Measurements from ENCODE around the gene SAFB2. TPM values are rescaled to one million over a fixed set of nuclear protein-coding genes. Genes with fewer than 3 reads are reported as not detected.

SAFB2 gene
- polyA plus RNA-seq, 1 experiment = 13.3 TPM

DNA sequence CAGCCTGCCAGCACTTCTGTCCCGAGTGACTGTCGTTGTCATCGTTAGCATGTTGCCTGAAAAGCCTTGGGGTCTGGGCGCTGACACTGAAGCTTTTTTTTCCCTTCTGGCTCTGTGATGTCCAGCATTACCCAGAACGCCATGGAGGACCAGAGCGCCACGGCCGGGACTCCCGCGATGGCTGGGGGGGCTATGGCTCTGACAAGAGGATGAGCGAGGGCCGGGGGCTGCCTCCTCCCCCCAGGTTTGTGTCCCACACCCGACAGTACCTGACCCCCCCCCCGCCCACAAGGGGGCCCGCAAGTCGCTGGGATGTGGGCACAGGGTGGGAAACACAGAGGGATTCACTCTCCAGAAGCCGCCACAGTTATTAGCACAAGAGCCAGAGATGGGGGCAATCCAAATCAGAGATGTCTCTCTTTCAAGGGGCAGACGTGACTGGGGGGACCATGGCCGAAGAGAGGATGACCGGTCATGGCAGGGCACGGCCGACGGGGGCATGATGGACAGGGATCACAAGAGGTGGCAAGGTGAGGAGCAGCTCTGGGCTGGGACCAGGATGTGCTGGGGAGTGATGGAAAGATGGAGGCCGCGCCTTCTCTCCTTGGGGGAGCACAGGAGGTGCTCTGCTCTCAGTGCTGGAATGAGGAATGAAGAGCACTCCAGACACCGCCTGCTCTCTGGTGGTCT, 44.5 kb upstream of the SAFB2 start:
- ChIA-PET POLR2A (no interaction called here), CTCF (interaction anchor here (1.3 to 1.8 kb wide), 3 partner anchors 12 to 20 kb away, joined by 3 to 6 read pairs (median 3); no protein-coding TSS in a partner anchor)
- Histone ChIP-seq H3K27me3 (ENCODE audit: control insufficient read depth, insufficient read depth, low read length) (no peaks in the 10 kb centered on the region), H3K36me3 (ENCODE audit: control insufficient read depth, insufficient read depth, low read length) (peaks cover 45% of the 10 kb centered on the region), H3K4me3 (ENCODE audit: low read depth, low read length) (no peak overlapping the region)
- no peak for DNase-seq (ENCODE audit: low read depth)
- TF ChIP-seq, protein P1, sequence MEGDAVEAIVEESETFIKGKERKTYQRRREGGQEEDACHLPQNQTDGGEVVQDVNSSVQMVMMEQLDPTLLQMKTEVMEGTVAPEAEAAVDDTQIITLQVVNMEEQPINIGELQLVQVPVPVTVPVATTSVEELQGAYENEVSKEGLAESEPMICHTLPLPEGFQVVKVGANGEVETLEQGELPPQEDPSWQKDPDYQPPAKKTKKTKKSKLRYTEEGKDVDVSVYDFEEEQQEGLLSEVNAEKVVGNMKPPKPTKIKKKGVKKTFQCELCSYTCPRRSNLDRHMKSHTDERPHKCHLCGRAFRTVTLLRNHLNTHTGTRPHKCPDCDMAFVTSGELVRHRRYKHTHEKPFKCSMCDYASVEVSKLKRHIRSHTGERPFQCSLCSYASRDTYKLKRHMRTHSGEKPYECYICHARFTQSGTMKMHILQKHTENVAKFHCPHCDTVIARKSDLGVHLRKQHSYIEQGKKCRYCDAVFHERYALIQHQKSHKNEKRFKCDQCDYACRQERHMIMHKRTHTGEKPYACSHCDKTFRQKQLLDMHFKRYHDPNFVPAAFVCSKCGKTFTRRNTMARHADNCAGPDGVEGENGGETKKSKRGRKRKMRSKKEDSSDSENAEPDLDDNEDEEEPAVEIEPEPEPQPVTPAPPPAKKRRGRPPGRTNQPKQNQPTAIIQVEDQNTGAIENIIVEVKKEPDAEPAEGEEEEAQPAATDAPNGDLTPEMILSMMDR (IDR thresholded peaks at IDR 0.05; ENCODE audit: insufficient read depth, low read depth, low read length) = no peak

DNA sequence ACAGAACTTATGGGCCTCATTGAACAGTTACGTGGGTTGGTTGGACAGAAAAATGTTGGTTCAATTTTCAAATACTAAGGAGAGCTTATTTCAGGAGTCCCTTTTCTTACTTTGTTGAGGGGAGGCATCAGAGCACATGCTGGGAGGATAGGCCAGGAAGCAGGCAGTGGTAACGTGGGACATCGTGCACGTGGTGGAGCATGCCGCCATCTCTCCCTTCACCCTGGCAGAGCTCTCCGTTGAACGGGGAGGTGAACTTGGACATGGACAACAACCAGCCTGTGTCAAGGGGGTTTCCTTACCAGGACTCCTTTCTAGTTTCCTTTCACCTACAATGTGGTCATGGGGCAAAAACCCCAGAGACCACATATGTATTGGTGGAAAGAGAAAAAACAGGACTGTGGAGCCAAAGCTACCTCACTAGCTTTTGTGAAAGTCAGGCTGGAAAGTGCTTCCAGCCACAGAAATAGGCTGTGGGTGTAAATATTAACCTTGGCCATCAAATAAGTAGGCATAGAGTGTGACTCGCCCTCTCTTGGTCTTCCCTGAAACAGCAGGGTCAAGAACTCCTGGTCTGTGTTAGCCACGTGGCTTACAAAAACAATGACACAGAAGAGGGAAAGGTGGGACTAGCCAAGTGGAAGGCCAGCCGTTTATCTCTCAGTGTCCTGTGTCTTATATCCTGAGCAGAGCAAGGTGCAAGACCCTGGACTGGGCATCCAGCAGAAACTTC, 43.4 kb upstream of the SAFB2 start:
- POLR2A ChIA-PET = no interaction called here

DNA sequence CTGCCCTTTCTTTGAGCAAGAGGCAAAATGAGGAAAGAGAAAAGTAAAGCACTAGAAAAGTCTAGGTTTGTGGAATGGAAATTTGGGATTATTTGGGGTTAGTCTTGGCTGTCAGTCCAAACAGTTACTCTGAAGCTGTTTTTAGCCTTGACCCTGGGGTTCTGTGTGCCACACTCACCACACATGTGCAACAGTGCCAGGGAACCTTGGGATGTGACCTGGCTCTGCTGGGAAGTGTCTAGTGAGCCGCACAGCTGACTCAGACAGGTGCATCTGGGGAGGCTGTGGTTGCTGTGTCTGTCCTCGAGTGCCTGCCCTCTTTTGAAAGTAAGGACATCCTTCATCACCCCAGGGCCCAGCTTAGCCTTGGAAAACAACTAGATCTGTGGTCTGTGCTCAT, 41.9 kb upstream of the SAFB2 start:
- Histone ChIP-seq H3K27me3 (ENCODE audit: control insufficient read depth, insufficient read depth, low read length) (no peaks in the 10 kb centered on the region), H3K4me3 (ENCODE audit: low read depth, low read length) (no peak overlapping the region), H3K36me3 (ENCODE audit: control insufficient read depth, insufficient read depth, low read length) (peaks cover 52% of the 10 kb centered on the region)
- TF ChIP-seq, protein P1 (IDR thresholded peaks at IDR 0.05; ENCODE audit: insufficient read depth, low read depth, low read length) = no peak
- no peak for DNase-seq (ENCODE audit: low read depth)
- CTCF ChIA-PET = interaction anchor here (1.5 kb wide), 1 partner anchor 10 kb away, joined by 4 read pairs; no protein-coding TSS in a partner anchor
- POLR2A ChIA-PET = no interaction called here

More for the DNA sequence above, 43.4 kb upstream of the SAFB2 start:
- Histone ChIP-seq H3K36me3 (ENCODE audit: control insufficient read depth, insufficient read depth, low read length) (peaks cover 50% of the 10 kb centered on the region), H3K27me3 (ENCODE audit: control insufficient read depth, insufficient read depth, low read length) (no peaks in the 10 kb centered on the region), H3K4me3 (ENCODE audit: low read depth, low read length) (no peak overlapping the region)
- TF ChIP-seq, protein P1 (IDR thresholded peaks at IDR 0.05; ENCODE audit: insufficient read depth, low read depth, low read length) = peak; percentile 41
- CTCF ChIA-PET = interaction anchor here (0.7 to 1.8 kb wide), 4 partner anchors 11 to 24 kb away, joined by 3 to 9 read pairs (median 5); partner anchors contain the start of gene RPL36
- no peak for DNase-seq (ENCODE audit: low read depth)

DNA sequence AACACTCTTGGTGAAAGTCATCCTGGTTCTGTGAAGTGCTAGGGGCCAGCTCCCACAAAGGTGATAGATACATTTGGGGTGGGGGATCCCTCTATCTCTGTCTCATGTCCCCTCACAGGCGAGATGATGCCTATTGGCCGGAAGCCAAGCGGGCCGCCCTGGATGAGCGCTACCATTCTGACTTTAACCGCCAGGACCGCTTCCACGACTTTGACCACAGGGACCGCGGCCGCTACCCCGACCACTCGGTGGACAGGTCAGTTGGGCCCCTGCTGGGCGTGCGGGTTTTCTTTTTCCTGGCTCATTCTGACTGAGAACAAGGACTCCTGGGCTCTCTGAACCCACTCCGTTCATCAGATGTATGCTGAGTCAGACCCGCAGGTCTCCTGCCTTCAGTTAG, 41.3 kb upstream of the SAFB2 start:
- TF ChIP-seq, protein P1 (IDR thresholded peaks at IDR 0.05; ENCODE audit: insufficient read depth, low read depth, low read length) = no peak
- Histone ChIP-seq H3K27me3 (ENCODE audit: control insufficient read depth, insufficient read depth, low read length) (no peaks in the 10 kb centered on the region), H3K36me3 (ENCODE audit: control insufficient read depth, insufficient read depth, low read length) (peaks cover 49% of the 10 kb centered on the region), H3K4me3 (ENCODE audit: low read depth, low read length) (no peak overlapping the region)
- DNase-seq (ENCODE audit: low read depth) = no peak
- POLR2A ChIA-PET = no interaction called here
- CTCF ChIA-PET = interaction anchor here (1.5 kb wide), 1 partner anchor 9 kb away, joined by 4 read pairs; no protein-coding TSS in a partner anchor

DNA sequence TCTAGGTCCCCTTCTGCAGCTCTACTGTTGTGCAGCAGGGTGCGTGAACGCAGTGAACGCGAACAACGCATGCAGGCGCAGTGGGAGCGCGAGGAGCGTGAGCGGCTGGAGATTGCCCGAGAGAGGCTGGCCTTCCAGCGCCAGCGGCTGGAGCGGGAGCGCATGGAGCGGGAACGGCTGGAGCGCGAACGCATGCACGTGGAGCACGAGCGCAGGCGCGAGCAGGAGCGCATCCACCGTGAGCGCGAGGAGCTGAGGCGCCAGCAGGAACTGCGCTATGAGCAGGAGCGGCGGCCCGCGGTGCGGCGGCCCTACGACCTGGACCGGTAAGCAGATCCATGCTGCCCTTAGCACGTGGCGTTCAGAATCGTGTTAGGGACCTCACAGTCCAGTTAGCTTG, 38.9 kb upstream of the SAFB2 start:
- POLR2A ChIA-PET = no interaction called here
- DNase-seq (ENCODE audit: low read depth) = no peak
- TF ChIP-seq, protein P1 (IDR thresholded peaks at IDR 0.05; ENCODE audit: insufficient read depth, low read depth, low read length) = no peak
- Histone ChIP-seq H3K36me3 (ENCODE audit: control insufficient read depth, insufficient read depth, low read length) (peaks cover 38% of the 10 kb centered on the region), H3K27me3 (ENCODE audit: control insufficient read depth, insufficient read depth, low read length) (no peaks in the 10 kb centered on the region), H3K4me3 (ENCODE audit: low read depth, low read length) (no peak overlapping the region)
- CTCF ChIA-PET = no interaction called here
